Activated naive CD4-positive, alpha-beta T cell treated with anti-CD3 and anti-CD28 coated beads, Interleukin-2, amount 50 U/mL, for 24 hours (primary cell): ENCODE data around the gene CFAP69.

ENCODE experiments used
- H3K27ac Mint-ChIP-seq: one replicate; pipeline ENCODE4 v1.8.0; 2021; ENCODE audit warnings: mild to moderate bottlenecking, mixed read lengths
- H3K27me3 Mint-ChIP-seq: one replicate; pipeline ENCODE4 v1.8.0; 2021; ENCODE audit warnings: mixed read lengths
- H3K36me3 Mint-ChIP-seq: one replicate; pipeline ENCODE4 v1.8.0; 2021; ENCODE audit warnings: mixed read lengths
- H3K4me1 Mint-ChIP-seq: one replicate; pipeline ENCODE4 v1.8.0; 2021; ENCODE audit warnings: mixed read lengths
- H3K4me3 Mint-ChIP-seq: one replicate; pipeline ENCODE4 v1.8.0; 2021; ENCODE audit warnings: mild to moderate bottlenecking, mixed read lengths
- H3K9me3 Mint-ChIP-seq: one replicate; pipeline ENCODE4 v1.8.0; 2021; ENCODE audit warnings: mixed read lengths

Gene CFAP69

GRCh38 chr7:90276033-90276728 is 31.2 kb downstream of the CFAP69 start:
- H3K4me1 Mint-ChIP-seq, result no peaks in the 10 kb centered on the region
- peaks cover 2% of the 10 kb centered on the region for H3K27me3 Mint-ChIP-seq
- no peak overlapping the region for H3K4me3 Mint-ChIP-seq
- no peak overlapping the region for H3K27ac Mint-ChIP-seq
- no peaks in the 10 kb centered on the region for H3K36me3 Mint-ChIP-seq
- H3K9me3 Mint-ChIP-seq, result no peaks in the 10 kb centered on the region

GRCh38 chr7:90288154-90288553 is 43.2 kb downstream of the CFAP69 start:
- Mint-ChIP-seq H3K4me3 (no peak overlapping the region), H3K36me3 (no peaks in the 10 kb centered on the region), H3K4me1 (no peaks in the 10 kb centered on the region), H3K27ac (no peak overlapping the region), H3K27me3 (peaks cover 2% of the 10 kb centered on the region), H3K9me3 (peaks cover 3% of the 10 kb centered on the region)

GRCh38 chr7:90290244-90291113 is 45.5 kb downstream of the CFAP69 start:
- H3K4me3 Mint-ChIP-seq, result no peak overlapping the region
- H3K9me3 Mint-ChIP-seq, result peaks cover 8% of the 10 kb centered on the region
- peaks cover 2% of the 10 kb centered on the region for H3K36me3 Mint-ChIP-seq
- H3K4me1 Mint-ChIP-seq, result no peaks in the 10 kb centered on the region
- H3K27me3 Mint-ChIP-seq, result peaks cover 8% of the 10 kb centered on the region
- no peak overlapping the region for H3K27ac Mint-ChIP-seq

- H3K9me3 Mint-ChIP-seq, result peaks cover 2% of the 10 kb centered on the region
- peaks cover 4% of the 10 kb centered on the region for H3K27me3 Mint-ChIP-seq
- H3K4me1 Mint-ChIP-seq, result no peaks in the 10 kb centered on the region
- no peak overlapping the region for H3K27ac Mint-ChIP-seq
- H3K36me3 Mint-ChIP-seq, result peaks cover 1% of the 10 kb centered on the region
- H3K4me3 Mint-ChIP-seq, result no peak overlapping the region
Observed at GRCh38 chr7:90298145-90299038, 53.4 kb downstream of the CFAP69 start.

GRCh38 chr7:90303241-90303640 is 58.3 kb downstream of the CFAP69 start:
- Mint-ChIP-seq H3K27ac (no peak overlapping the region), H3K36me3 (no peaks in the 10 kb centered on the region), H3K4me1 (no peaks in the 10 kb centered on the region), H3K4me3 (no peak overlapping the region), H3K9me3 (no peaks in the 10 kb centered on the region), H3K27me3 (peaks cover 6% of the 10 kb centered on the region)

- no peak overlapping the region for H3K27ac Mint-ChIP-seq
- no peaks in the 10 kb centered on the region for H3K36me3 Mint-ChIP-seq
- H3K4me3 Mint-ChIP-seq, result no peak overlapping the region
- H3K4me1 Mint-ChIP-seq, result no peaks in the 10 kb centered on the region
- peaks cover 10% of the 10 kb centered on the region for H3K27me3 Mint-ChIP-seq
- H3K9me3 Mint-ChIP-seq, result no peaks in the 10 kb centered on the region
Observed at GRCh38 chr7:90309872-90310271, 64.9 kb downstream of the CFAP69 start.

- Mint-ChIP-seq H3K27me3 (peaks cover 13% of the 10 kb centered on the region), H3K4me1 (no peaks in the 10 kb centered on the region), H3K27ac (no peak overlapping the region), H3K4me3 (no peak overlapping the region), H3K9me3 (no peaks in the 10 kb centered on the region), H3K36me3 (no peaks in the 10 kb centered on the region)
Observed at GRCh38 chr7:90311175-90311574, 66.2 kb downstream of the CFAP69 start.

GRCh38 chr7:90312745-90313144 is 67.8 kb downstream of the CFAP69 start:
- no peak overlapping the region for H3K4me3 Mint-ChIP-seq
- no peaks in the 10 kb centered on the region for H3K9me3 Mint-ChIP-seq
- no peaks in the 10 kb centered on the region for H3K36me3 Mint-ChIP-seq
- no peaks in the 10 kb centered on the region for H3K4me1 Mint-ChIP-seq
- H3K27ac Mint-ChIP-seq, result no peak overlapping the region
- H3K27me3 Mint-ChIP-seq, result peaks cover 19% of the 10 kb centered on the region

- H3K9me3 Mint-ChIP-seq, result no peaks in the 10 kb centered on the region
- no peaks in the 10 kb centered on the region for H3K36me3 Mint-ChIP-seq
- no peak overlapping the region for H3K27ac Mint-ChIP-seq
- H3K4me1 Mint-ChIP-seq, result no peaks in the 10 kb centered on the region
- peaks cover 23% of the 10 kb centered on the region for H3K27me3 Mint-ChIP-seq
- H3K4me3 Mint-ChIP-seq, result no peak overlapping the region
Observed at GRCh38 chr7:90313907-90314306, 68.9 kb downstream of the CFAP69 start.

- H3K9me3 Mint-ChIP-seq, result no peaks in the 10 kb centered on the region
- H3K27me3 Mint-ChIP-seq, result peaks cover 48% of the 10 kb centered on the region
- no peak overlapping the region for H3K4me3 Mint-ChIP-seq
- H3K27ac Mint-ChIP-seq, result no peak overlapping the region
- H3K36me3 Mint-ChIP-seq, result no peaks in the 10 kb centered on the region
- H3K4me1 Mint-ChIP-seq, result peaks cover 14% of the 10 kb centered on the region
Observed at GRCh38 chr7:90320014-90320413, 75.0 kb downstream of the CFAP69 start.

- H3K27ac Mint-ChIP-seq, result no peak overlapping the region
- no peaks in the 10 kb centered on the region for H3K36me3 Mint-ChIP-seq
- no peaks in the 10 kb centered on the region for H3K9me3 Mint-ChIP-seq
- peaks cover 14% of the 10 kb centered on the region for H3K4me1 Mint-ChIP-seq
- peak overlapping the region; percentile 31 for H3K4me3 Mint-ChIP-seq
- H3K27me3 Mint-ChIP-seq, result peaks cover 45% of the 10 kb centered on the region
Observed at GRCh38 chr7:90320418-90320800, 75.4 kb downstream of the CFAP69 start.

GRCh38 chr7:90320801-90321494 is 76.0 kb downstream of the CFAP69 start, which contains the start of gene FAM237B:
FAM237B (minus strand) TSS chr7:90321304; CDS start chr7:90319748, 1,556 bp downstream.
- Mint-ChIP-seq H3K9me3 (no peaks in the 10 kb centered on the region), H3K27ac (no peak within 1 kb of the TSS), H3K36me3 (no peaks in the 10 kb centered on the region), H3K4me1 (peaks cover 14% of the 10 kb centered on the region), H3K27me3 (peaks cover 45% of the 10 kb centered on the region), H3K4me3 (peak within 1 kb of the TSS; percentile 31)

- H3K4me3 Mint-ChIP-seq, result no peak overlapping the region
- peaks cover 14% of the 10 kb centered on the region for H3K4me1 Mint-ChIP-seq
- no peak overlapping the region for H3K27ac Mint-ChIP-seq
- peaks cover 37% of the 10 kb centered on the region for H3K27me3 Mint-ChIP-seq
- no peaks in the 10 kb centered on the region for H3K9me3 Mint-ChIP-seq
- H3K36me3 Mint-ChIP-seq, result no peaks in the 10 kb centered on the region
Observed at GRCh38 chr7:90322837-90323236, 77.9 kb downstream of the CFAP69 start.

GRCh38 chr7:90326500-90326899 is 81.5 kb downstream of the CFAP69 start:
- H3K9me3 Mint-ChIP-seq, result no peaks in the 10 kb centered on the region
- no peaks in the 10 kb centered on the region for H3K36me3 Mint-ChIP-seq
- H3K4me3 Mint-ChIP-seq, result no peak overlapping the region
- H3K4me1 Mint-ChIP-seq, result peaks cover 2% of the 10 kb centered on the region
- peaks cover 17% of the 10 kb centered on the region for H3K27me3 Mint-ChIP-seq
- H3K27ac Mint-ChIP-seq, result no peak overlapping the region
